GM18508 (cell line): Measurements from ENCODE around the gene MAST4.

Experiments
- ATAC-seq: cut with Tn5 transposase; IDR thresholded peaks from one replicate; pipeline ENCODE4 v1.9.1; 2021; ENCODE audit warnings: moderate number of reproducible peaks; ENCODE audit not compliant: insufficient read depth, unreplicated experiment

The MAST4 gene

DNA sequence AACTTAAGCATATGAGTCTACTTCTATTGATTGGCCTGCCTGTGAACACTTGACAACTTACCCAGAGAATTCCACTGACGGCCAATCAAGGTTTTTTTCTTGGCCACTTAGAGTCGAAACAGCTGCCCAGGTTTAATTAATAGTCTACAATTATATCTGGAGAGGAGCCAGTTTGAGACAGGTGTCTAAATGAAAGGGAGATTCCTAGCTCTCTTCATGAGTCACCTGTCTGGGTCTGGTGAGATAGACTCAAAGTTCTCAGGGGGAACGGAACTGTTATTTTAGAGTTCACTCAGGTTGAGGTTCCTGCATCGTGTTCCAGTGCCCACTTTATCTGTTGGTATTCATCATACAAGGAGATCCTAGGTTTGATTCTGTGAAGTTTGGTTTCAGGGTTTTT, 489.4 kb downstream of the MAST4 start:
- no peak for ATAC-seq

DNA sequence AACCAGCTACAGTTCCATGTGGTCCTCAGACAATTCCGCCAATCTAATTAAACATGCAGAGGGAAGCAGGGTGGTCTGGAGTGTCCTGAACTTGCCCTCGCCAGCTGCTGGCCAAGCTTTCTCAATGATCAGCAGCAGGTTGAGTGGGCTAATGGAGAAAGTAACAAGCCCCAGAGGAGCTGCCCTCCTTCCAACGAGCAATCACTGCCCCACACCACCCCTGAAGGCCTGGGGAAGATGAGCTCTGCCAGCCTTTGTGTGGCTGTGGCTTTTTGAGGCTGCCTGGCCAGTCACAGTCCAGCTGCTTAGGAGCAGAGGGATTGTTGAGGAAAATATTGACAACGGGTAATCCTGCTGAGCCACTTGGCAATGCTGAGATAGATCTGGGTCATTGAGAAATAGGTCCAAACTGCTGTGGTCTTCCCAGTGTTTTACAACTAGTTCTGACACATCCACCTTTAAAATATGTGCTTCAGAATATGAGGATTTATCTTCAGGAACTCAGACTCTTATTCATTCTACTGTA, 493.1 kb downstream of the MAST4 start:
- no peak for ATAC-seq

DNA sequence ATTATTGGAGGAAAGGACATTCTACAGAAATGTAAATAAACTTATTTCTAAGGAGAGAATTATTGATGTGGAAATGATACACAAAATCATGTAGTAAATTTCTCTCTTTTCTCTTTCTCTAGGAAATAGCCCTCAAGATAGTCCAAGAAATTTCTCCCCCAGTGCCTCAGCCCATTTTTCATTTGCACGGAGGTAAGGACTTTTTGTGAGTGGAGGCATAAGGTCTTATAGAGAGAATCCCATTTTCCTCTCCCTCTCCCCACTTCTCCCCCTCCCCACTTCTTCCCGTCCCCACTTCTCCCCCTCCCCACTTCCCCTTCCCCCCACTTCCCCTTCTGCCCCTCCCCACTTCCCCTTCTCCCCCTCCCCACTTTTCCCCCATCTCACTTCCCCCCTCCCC, 493.8 kb downstream of the MAST4 start:
- ATAC-seq = no peak

GRCh38 chr5:67090593-67090992, 494.4 kb downstream of the MAST4 start:
- ATAC-seq = no peak

DNA sequence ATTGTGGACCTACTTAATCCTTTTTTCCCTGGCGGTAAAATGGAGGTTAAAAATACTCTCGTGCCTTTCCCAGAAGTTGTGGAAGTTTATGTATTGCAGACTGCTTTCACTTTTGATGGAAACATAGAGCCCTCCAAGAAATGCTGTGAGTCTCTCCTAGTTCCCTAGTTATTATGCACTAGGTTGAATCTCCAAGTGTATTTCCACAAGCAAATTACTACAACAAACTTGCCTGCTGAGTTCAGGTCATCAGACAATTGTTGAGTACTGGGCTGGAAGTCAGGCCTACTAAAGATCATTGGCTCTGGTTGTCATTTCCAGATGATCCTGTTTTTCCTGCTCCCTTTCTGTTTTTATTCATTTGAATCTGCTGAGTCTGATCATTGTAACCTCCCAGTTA, 496.3 kb downstream of the MAST4 start:
- ATAC-seq = no peak

DNA sequence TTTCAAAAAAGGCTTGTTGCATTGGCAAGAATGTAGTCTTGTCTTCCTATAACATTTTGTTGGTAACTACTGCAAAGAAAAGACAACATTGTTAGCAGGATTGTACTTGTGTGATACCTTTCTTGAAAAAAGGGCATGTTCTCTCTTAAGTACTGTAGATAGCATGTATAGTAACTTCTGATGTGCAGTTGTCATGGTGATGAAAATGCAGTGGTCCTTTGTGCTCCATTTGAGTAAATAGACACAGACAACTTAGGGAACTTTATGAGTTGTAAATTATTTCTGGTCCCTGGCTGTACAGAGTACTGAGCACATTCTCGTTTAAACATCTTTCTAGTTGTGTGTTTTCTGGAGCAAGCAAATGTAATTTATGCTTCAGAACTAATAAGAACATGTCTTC, 497.1 kb downstream of the MAST4 start:
- no peak for ATAC-seq

- no peak for ATAC-seq
These were observed 498.5 kb downstream of the MAST4 start for GRCh38 chr5:67094476-67095300.

DNA sequence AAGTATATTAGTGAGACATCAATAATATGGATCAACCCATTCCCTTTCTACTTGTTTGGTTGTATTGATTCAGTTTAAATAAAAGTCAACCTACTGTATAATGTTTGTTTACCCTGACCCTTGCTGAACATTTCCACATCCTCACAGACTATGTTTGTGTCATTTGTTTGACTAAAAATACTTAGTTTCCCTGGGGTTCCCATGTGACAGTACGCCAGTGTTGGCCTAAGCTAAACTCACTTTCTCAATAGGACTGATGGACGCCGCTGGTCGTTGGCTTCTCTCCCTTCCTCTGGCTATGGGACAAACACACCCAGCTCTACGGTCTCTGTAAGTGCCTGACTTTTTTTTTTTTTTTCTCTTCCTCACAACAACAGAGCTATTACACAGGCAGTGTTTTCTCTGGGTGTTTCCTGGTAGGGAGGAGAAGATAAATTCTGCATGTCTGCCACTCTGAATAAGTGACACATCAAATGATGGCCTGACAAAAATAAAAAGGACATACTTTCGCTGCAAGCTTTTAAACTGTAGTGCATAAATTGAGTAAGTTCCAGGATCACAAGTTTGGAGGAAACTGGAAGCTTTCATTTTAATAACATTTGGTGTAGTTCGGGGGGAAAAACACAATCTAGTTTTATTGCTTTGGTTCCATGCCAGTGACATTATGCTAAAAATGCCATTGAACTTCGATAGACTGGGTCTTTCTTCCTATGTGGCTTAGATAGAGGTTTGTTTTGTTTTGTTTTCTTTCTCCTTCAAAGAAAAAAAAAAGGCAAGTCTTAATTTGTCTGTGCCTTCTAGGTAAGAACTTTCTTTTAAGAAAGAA, 499.4 kb downstream of the MAST4 start:
- no peak for ATAC-seq

- no peak for ATAC-seq
These were observed 502.5 kb downstream of the MAST4 start for GRCh38 chr5:67098656-67099055.

GRCh38 chr5:67100301-67100700, 504.1 kb downstream of the MAST4 start:
- ATAC-seq = no peak

DNA sequence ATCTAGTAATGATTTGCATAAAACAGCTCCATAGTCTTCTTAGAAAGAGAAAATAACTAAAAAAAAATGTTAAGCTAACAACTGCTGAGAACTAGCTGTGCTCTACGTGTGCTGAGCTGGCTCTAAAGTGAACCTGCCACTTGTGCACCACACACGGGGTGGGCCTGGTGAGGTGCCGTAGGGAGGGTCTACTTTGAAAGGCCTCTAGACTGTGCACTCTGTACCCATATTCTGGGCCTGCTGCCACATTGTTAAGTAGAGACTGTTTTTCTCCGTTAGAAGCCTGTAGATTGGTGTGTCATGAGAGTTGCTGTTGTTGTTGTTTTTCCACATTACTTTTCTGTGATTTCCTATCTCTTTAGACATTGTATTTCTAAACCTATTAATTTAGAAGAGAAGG, 506.5 kb downstream of the MAST4 start:
- no peak for ATAC-seq

GRCh38 chr5:67104859-67105258, 508.7 kb downstream of the MAST4 start:
- no peak for ATAC-seq

- no peak for ATAC-seq
These were observed 509.1 kb downstream of the MAST4 start for GRCh38 chr5:67105270-67105669.

- ATAC-seq = no peak
These were observed 510.6 kb downstream of the MAST4 start for GRCh38 chr5:67106626-67107342.

DNA sequence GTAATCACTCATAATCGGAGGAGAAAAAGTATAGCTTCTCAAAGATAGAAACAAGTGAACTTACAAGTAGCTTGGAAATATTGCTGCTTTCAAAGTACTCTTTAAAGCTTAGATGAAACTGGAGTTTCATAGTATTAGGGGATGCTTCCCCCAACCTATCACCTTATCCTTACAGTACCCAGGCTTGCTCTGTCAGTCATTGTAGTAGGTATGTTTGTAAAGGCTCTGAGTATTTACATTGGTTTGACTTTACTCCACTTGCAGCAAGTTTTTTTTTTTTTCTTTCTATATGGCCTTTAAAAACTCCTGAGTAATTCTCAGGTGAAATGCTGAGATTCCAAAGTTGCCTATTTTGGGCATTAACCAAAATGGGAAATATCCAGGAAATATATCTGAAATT, 515.6 kb downstream of the MAST4 start:
- no peak for ATAC-seq

DNA sequence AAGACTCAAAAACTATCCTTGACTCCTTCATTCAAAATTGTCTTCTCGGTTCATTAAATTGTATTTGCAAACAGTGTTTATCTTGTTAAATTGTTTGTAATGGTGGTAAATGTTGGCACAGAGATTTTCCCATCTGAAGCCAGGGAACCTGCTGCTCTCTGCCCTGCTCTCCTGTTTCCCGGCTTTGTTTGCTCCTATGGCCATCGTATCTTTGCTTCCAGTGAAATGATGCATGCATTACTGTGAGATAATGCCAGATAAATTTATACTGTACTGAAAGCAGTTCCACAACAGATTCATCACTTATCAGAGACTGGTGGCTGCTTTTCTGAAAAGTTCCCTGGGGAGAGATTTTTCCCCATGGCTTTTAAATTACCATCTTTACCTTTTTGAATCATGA, 519.1 kb downstream of the MAST4 start:
- no peak for ATAC-seq

- no peak for ATAC-seq
These were observed 519.6 kb downstream of the MAST4 start for GRCh38 chr5:67115817-67116216.

GRCh38 chr5:67118050-67118620, 521.9 kb downstream of the MAST4 start:
- no peak for ATAC-seq

DNA sequence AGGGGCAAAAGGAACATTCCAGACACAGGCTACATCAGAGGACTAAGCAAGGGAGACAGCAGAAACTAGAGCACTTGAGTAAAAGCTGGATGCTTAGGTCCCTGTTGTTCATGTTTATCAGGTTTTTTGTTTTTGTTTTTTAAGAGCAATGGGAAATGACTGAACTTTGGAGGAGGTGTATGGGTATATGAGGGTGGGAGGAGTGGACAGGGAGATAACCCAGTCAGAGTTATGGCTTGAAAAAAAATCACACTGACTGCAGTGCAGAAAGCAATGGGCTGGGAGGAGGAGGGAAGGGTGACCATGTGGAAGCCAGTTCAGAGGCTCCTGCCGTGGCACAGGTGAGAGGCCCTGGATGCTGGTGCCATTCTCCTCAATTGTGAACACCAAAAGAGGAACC, 522.8 kb downstream of the MAST4 start:
- ATAC-seq = no peak

GRCh38 chr5:67120032-67120431, 523.8 kb downstream of the MAST4 start:
- no peak for ATAC-seq
